Liver (tissue), 9 donors: ENCODE measurements around the gene TMEM161B. TPM values are rescaled to one million over a fixed set of nuclear protein-coding genes. Genes with fewer than 3 reads are reported as not detected.

Source experiments
- DNase-seq: peaks from one replicate; pipeline ENCODE4 v3.0.0-alpha.2; 2017; ENCODE audit warnings: low spot score
- H3K27ac ChIP-seq, 2 donors: one replicate each; pipeline ENCODE4 v1.7.0; 2013; ENCODE audit warnings: inconsistent platforms in 2 of 2, low read length in 2 of 2, control low read depth in 1 of 2, low read depth in 1 of 2, mild to moderate bottlenecking in 1 of 2
- H3K27me3 ChIP-seq, 4 donors: one replicate each; pipeline versions ENCODE4 v1.6.1 to v1.7.0; 2013; ENCODE audit warnings: low read length in 3 of 4, inconsistent platforms in 1 of 4, mild to moderate bottlenecking in 1 of 4, moderate library complexity in 1 of 4; ENCODE audit not compliant: control insufficient read depth in 4 of 4, insufficient read depth in 4 of 4
- H3K36me3 ChIP-seq, 4 donors: one replicate each; pipeline versions ENCODE4 v1.6.1 to v1.7.0; 2013; ENCODE audit warnings: low read length in 3 of 4, mild to moderate bottlenecking in 3 of 4, low read depth in 1 of 4, moderate library complexity in 1 of 4; ENCODE audit not compliant: control insufficient read depth in 4 of 4, insufficient read depth in 3 of 4
- H3K4me1 ChIP-seq, 4 donors: one replicate each; pipeline versions ENCODE4 v1.6.1 to v1.7.0; 2013; ENCODE audit warnings: low read length in 3 of 4, mild to moderate bottlenecking in 3 of 4, moderate library complexity in 1 of 4; ENCODE audit not compliant: control insufficient read depth in 4 of 4, insufficient read depth in 4 of 4
- H3K4me3 ChIP-seq, 3 donors: one replicate each; pipeline versions ENCODE4 v1.6.1 to v1.7.0; 2013; ENCODE audit warnings: low read length in 3 of 3, control low read depth in 1 of 3, low read depth in 1 of 3, mild to moderate bottlenecking in 1 of 3
- H3K9ac ChIP-seq, 2 donors: one replicate each; pipeline ENCODE4 v1.7.0; 2013; ENCODE audit warnings: low read length in 2 of 2, mild to moderate bottlenecking in 2 of 2, moderate library complexity in 2 of 2, control low read depth in 1 of 2, low read depth in 1 of 2
- H3K9me3 ChIP-seq, 4 donors: one replicate each; pipeline versions ENCODE4 v1.6.1 to v1.7.0; 2013; ENCODE audit warnings: low read length in 3 of 4; ENCODE audit not compliant: control insufficient read depth in 4 of 4
- EGR1 ChIP-seq, 2 donors: IDR thresholded peaks; 2 replicates each; pipeline ENCODE4 v1.6.1; 2016 to 2018; ENCODE audit warnings: antibody characterized with exemption in 2 of 2, low read depth in 2 of 2
- FOXA1 ChIP-seq: IDR thresholded peaks from 2 replicates; pipeline ENCODE4 v1.6.1; 2016; ENCODE audit warnings: antibody characterized with exemption
- FOXA2 ChIP-seq: IDR thresholded peaks from 2 replicates; pipeline ENCODE4 v1.6.1; 2016; ENCODE audit warnings: antibody characterized with exemption
- GABPA ChIP-seq, 2 donors: IDR thresholded peaks in 1 of 2; conservative IDR thresholded peaks in 1 of 2; 2 replicates each; pipeline ENCODE4 v1.6.1; 2016; ENCODE audit warnings: antibody characterized with exemption in 2 of 2, mild to moderate bottlenecking in 1 of 2, moderate library complexity in 1 of 2
- HNF4A ChIP-seq, 2 donors: conservative IDR thresholded peaks; 2 replicates each; pipeline ENCODE4 v1.6.1; 2016; ENCODE audit warnings: antibody characterized with exemption in 2 of 2, mild to moderate bottlenecking in 2 of 2
- HNF4G ChIP-seq: IDR thresholded peaks from 2 replicates; pipeline ENCODE4 v1.6.1; 2016; ENCODE audit warnings: antibody characterized with exemption
- JUND ChIP-seq, 2 donors: IDR thresholded peaks; 2 replicates each; pipeline ENCODE4 v1.6.1; 2016; ENCODE audit warnings: antibody characterized with exemption in 2 of 2
- MAX ChIP-seq: IDR thresholded peaks from 2 replicates; pipeline ENCODE4 v1.6.1; 2016; ENCODE audit warnings: antibody characterized with exemption
- NR2F2 ChIP-seq: IDR thresholded peaks from 2 replicates; pipeline ENCODE4 v1.6.1; 2016; ENCODE audit warnings: antibody characterized with exemption
- RAD21 ChIP-seq, 2 donors: IDR thresholded peaks; 2 replicates each; pipeline ENCODE4 v1.6.1; 2016; ENCODE audit warnings: antibody characterized with exemption in 2 of 2, mild to moderate bottlenecking in 2 of 2
- REST ChIP-seq: IDR thresholded peaks from 2 replicates; pipeline ENCODE4 v1.6.1; 2016; ENCODE audit warnings: antibody characterized with exemption, mild to moderate bottlenecking
- RXRA ChIP-seq, 2 donors: IDR thresholded peaks; 2 replicates each; pipeline ENCODE4 v1.6.1; 2017 to 2018; ENCODE audit warnings: antibody characterized with exemption in 2 of 2, mild to moderate bottlenecking in 1 of 2
- SP1 ChIP-seq: IDR thresholded peaks from 2 replicates; pipeline ENCODE4 v1.6.1; 2018; ENCODE audit warnings: antibody characterized with exemption, mild to moderate bottlenecking
- YY1 ChIP-seq: IDR thresholded peaks from 2 replicates; pipeline ENCODE4 v1.6.1; 2016; ENCODE audit warnings: antibody characterized with exemption, mild to moderate bottlenecking
- ZBTB33 ChIP-seq: IDR thresholded peaks from 2 replicates; pipeline ENCODE4 v1.6.1; 2016; ENCODE audit warnings: antibody characterized with exemption
- WGBS: extraction: QIAGEN DNeasy Blood & Tissue Kit; methylation state at CpG from one replicate; pipeline ENCODE4 v1.1.7; 2013; 5-methylcytosine and 5-hydroxymethylcytosine counted together
- polyA plus RNA-seq, 2 donors: library from polyadenylated mRNA; stranded (reverse) in 1 of 2; unstranded in 1 of 2; fragments of 200-250 nt in 1 of 2; fragments of >200 nt in 1 of 2; fragmentation: Nextera tagmentation in 1 of 2; extraction: Ambion mirVana in 1 of 2; gene quantifications; one replicate each; pipeline versions ENCODE4 v1.2.1 to v1.2.3, GENCODE V29; 2013 to 2015
- total RNA-seq, 2 donors: library from RNA; depleted of rRNA; stranded (reverse); fragments of >200 nt; gene quantifications; one replicate each; pipeline ENCODE4 v1.2.3, GENCODE V29; 2014
- TF ChIP-seq, protein P1 (sequence below): IDR thresholded peaks from 2 replicates; pipeline ENCODE4 v1.6.1; 2016; ENCODE audit warnings: antibody characterized with exemption
- TF ChIP-seq, protein P2 (sequence below): fragments of 150-350 bp; IDR thresholded peaks from 2 replicates; pipeline ENCODE4 v1.5.1; 2017; ENCODE audit warnings: improper control_type of control experiment, low read depth, low read length; ENCODE audit not compliant: missing input control
- donor health status: healthy.
- donor health status: healthy.
- donor health status: healthy.
- donor health status: healthy.
- donor health status: healthy.

TMEM161B gene
- total and polyA plus RNA-seq, 4 donors: 3.9 to 14.2 (median 8.6) TPM

DNA sequence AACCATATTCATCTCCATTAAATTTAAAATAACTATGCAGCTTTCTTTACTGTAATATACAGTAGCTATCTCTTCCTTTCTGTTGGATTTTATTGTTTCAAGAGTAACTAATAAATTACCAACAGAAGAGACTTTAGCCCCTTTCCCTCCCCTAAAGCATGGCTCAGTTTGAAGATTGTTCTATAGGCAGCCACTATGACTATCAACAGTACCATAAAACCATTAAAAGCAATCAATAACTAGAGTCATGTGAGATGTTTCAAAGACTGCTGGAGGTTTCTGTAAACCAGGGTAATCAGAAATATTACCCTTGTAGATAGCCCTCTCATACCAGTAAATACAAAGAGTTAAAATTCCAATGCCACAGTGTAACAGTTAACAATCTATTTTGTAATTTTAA, 73.0 kb downstream of the TMEM161B start:
- Histone ChIP-seq H3K4me3 (no peak overlapping the region), H3K27ac (no peak overlapping the region), H3K4me1 (peaks cover 0 to under 1% (median 0%) of the 10 kb centered on the region in 4 donors), H3K9me3 (no peaks in the 10 kb centered on the region), H3K9ac (no peak overlapping the region), H3K27me3 (no peaks in the 10 kb centered on the region), H3K36me3 (peaks cover 4 to 13% (median 9%) of the 10 kb centered on the region in 4 donors)
- TF ChIP-seq YY1: no peak
- TF ChIP-seq HNF4G: no peak
- no peak for TF ChIP-seq FOXA1
- no peak for TF ChIP-seq RXRA (IDR thresholded peaks at IDR 0.05)
- TF ChIP-seq NR2F2: no peak
- no peak for TF ChIP-seq MAX
- TF ChIP-seq RAD21 (IDR thresholded peaks at IDR 0.05): no peak
- TF ChIP-seq, protein P1, sequence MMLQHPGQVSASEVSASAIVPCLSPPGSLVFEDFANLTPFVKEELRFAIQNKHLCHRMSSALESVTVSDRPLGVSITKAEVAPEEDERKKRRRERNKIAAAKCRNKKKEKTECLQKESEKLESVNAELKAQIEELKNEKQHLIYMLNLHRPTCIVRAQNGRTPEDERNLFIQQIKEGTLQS: no peak
- no peak for DNase-seq

DNA sequence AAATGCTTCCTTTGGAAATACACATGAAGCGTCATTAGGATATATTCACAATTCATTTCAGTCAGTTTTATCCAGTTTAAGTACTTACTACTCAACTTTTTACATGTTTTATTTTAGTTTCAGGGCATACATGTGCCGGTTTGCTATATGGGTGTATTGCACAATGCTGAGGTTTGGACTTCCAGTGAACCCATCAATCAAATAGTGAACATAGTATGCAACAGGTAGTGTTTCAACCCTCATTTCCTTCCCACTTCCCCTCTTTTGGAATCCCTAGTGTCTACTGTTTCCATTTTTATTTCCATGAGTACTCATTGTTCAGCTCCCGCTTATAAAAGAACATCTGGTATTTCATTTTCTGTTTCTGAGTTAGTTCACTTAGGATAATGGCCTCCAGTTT, 74.7 kb downstream of the TMEM161B start:
- peaks cover 0 to 3% (median 0%) of the 10 kb centered on the region in 4 donors for H3K9me3 ChIP-seq
- H3K27ac ChIP-seq: no peak overlapping the region
- TF ChIP-seq HNF4G: no peak
- TF ChIP-seq, protein P1: no peak
- no peak for TF ChIP-seq FOXA1
- TF ChIP-seq YY1: no peak
- no peak for TF ChIP-seq FOXA2
- TF ChIP-seq, protein P2, sequence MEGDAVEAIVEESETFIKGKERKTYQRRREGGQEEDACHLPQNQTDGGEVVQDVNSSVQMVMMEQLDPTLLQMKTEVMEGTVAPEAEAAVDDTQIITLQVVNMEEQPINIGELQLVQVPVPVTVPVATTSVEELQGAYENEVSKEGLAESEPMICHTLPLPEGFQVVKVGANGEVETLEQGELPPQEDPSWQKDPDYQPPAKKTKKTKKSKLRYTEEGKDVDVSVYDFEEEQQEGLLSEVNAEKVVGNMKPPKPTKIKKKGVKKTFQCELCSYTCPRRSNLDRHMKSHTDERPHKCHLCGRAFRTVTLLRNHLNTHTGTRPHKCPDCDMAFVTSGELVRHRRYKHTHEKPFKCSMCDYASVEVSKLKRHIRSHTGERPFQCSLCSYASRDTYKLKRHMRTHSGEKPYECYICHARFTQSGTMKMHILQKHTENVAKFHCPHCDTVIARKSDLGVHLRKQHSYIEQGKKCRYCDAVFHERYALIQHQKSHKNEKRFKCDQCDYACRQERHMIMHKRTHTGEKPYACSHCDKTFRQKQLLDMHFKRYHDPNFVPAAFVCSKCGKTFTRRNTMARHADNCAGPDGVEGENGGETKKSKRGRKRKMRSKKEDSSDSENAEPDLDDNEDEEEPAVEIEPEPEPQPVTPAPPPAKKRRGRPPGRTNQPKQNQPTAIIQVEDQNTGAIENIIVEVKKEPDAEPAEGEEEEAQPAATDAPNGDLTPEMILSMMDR: no peak
- TF ChIP-seq ZBTB33: no peak
- no peak for TF ChIP-seq EGR1 (IDR thresholded peaks at IDR 0.05; ENCODE audit: low read depth in 2 of 2)
- no peak for TF ChIP-seq RXRA (IDR thresholded peaks at IDR 0.05)
- no peak for TF ChIP-seq MAX
- TF ChIP-seq SP1: no peak
- no peak for TF ChIP-seq RAD21 (IDR thresholded peaks at IDR 0.05)
- TF ChIP-seq REST: no peak
- no peak for TF ChIP-seq JUND (IDR thresholded peaks at IDR 0.05)
- no peak for TF ChIP-seq HNF4A (conservative IDR thresholded peaks at IDR 0.05)
- TF ChIP-seq NR2F2: no peak
- no peak for TF ChIP-seq GABPA (IDR thresholded peaks at IDR 0.05 in 1 of 2, conservative IDR thresholded peaks at IDR 0.05 in 1 of 2)
- H3K36me3 ChIP-seq: peaks cover 0 to 8% (median 4%) of the 10 kb centered on the region in 4 donors
- 88% methylated on average over 3 of the region's 3 CpGs for WGBS
- no peak overlapping the region for H3K9ac ChIP-seq
- no peak for DNase-seq
- no peak overlapping the region for H3K4me3 ChIP-seq
- H3K4me1 ChIP-seq: peaks cover 0 to 9% (median 4%) of the 10 kb centered on the region in 4 donors
- no peaks in the 10 kb centered on the region for H3K27me3 ChIP-seq
